ENCODE data around the gene ZSWIM5. TPM values are rescaled to one million over a fixed set of nuclear protein-coding genes. Genes with fewer than 3 reads are reported as not detected.
"Not testable (repeated sequence)": the region's sequence is repeated elsewhere in the genome, so short reads cannot be mapped to it uniquely, and the experiment has no call there.

ZSWIM5 gene
- total and polyA plus RNA-seq, 2 of the 8 experiments (the other 6 are each of a cell fraction or from before 2014, with no cell fraction given), result 2.5 to 3.9 TPM

DNA sequence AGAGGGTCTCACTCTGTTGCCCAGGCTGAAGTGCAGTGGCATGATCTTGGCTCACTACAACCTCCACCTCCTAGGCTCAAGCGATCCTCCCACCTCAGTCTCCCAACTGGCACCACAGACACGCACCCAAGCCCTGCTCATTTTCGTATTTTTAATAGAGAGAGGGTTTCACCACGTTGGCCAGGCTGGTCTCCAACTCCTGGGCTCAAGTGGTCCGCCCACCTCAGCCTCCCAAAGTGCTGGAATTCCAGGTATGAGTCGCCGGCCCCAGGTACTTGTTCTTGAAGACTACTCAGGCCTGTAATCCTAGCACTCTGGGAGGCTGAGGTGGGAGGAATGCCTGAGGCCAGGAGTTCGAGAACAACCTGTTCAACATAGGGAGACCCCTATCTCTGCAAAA, 204.8 kb downstream of the ZSWIM5 start:
- H3K79me1 ChIP-seq (ENCODE audit: low read depth, low read length); CTCF ChIA-PET (ENCODE audit: partially characterized antibody): not testable (repeated sequence)
- WGBS, 2 experiments (ENCODE audit: extremely low coverage in 1 of 2, insufficient coverage in 1 of 2, insufficient read length in 1 of 2, insufficient replicate concordance in 2 of 2, low coverage in 1 of 2, low lambda C conversion rate in 2 of 2, missing lambda C conversion rate in 1 of 2), result 93% methylated on average over 7 of the region's 8 CpGs; no CpG with 5 or more reads in 1 of the 2 experiments

More for the DNA sequence above, 204.8 kb downstream of the ZSWIM5 start:
- H4K91ac ChIP-seq (replicated peaks; ENCODE audit: insufficient read length, low read length); H3K14ac ChIP-seq (ENCODE audit: insufficient read length); H3K23ac ChIP-seq (ENCODE audit: insufficient read length); H2AK5ac ChIP-seq (ENCODE audit: low read depth, low read length); H3K18ac ChIP-seq (ENCODE audit: extremely low read depth, low read length); H2BK120ac ChIP-seq (replicated peaks; ENCODE audit: low read depth, low read length); H3K9ac ChIP-seq (replicated peaks in 1 of 4; ENCODE audit: extremely low read depth in 1 of 4, low read depth in 3 of 4, low read length in 3 of 4); H2BK12ac ChIP-seq (ENCODE audit: low read depth, low read length); H3K9me3 ChIP-seq (ENCODE audit: insufficient read depth in 2 of 2, low read depth in 1 of 2, low read length in 1 of 2); H3K4me3 ChIP-seq (ENCODE audit: extremely low read depth in 1 of 4, insufficient read depth in 2 of 4, low read depth in 3 of 4, low read length in 4 of 4); H3K79me2 ChIP-seq (ENCODE audit: control insufficient read depth in 1 of 2, insufficient read depth in 2 of 2, low read length in 2 of 2); H3K27me3 ChIP-seq (replicated peaks in 1 of 4; ENCODE audit: control insufficient read depth in 3 of 4, extremely low read depth in 1 of 4, insufficient read depth in 3 of 4, low read length in 3 of 4); H2BK15ac ChIP-seq (ENCODE audit: low read length); H3K23me2 ChIP-seq (ENCODE audit: low read depth, low read length); DNase-seq (ENCODE audit: low read depth in 1 of 2, low spot score in 2 of 2); H4K20me1 ChIP-seq (replicated peaks in 1 of 2; ENCODE audit: control insufficient read depth in 1 of 2, insufficient read depth in 2 of 2, low read length in 2 of 2); H4K8ac ChIP-seq (ENCODE audit: extremely low read depth, insufficient read depth, low read length); H2BK20ac ChIP-seq (ENCODE audit: low read length); H2BK5ac ChIP-seq (ENCODE audit: low read depth, low read length); H3K4me2 ChIP-seq (ENCODE audit: insufficient read depth in 1 of 2, low read depth in 2 of 2, low read length in 2 of 2); H3K56ac ChIP-seq (replicated peaks; ENCODE audit: insufficient read length, low read depth, low read length); FAIRE-seq; H3K4me1 ChIP-seq (replicated peaks in 1 of 4; ENCODE audit: control insufficient read depth in 3 of 4, insufficient read depth in 4 of 4, low read length in 3 of 4); H2AFZ ChIP-seq (ENCODE audit: low read length); H3K4ac ChIP-seq (replicated peaks; ENCODE audit: insufficient read length, low read depth, low read length); POLR2A ChIA-PET (ENCODE audit: partially characterized antibody); H3K27ac ChIP-seq (ENCODE audit: low read depth, low read length); H4K5ac ChIP-seq (ENCODE audit: insufficient read length, low read depth, low read length): not testable (repeated sequence)
- H3K36me3 ChIP-seq (ENCODE audit: control insufficient read depth in 2 of 4, insufficient read depth in 4 of 4, low read length in 3 of 4), result peaks cover 5 to 26% (median 12%) of the 10 kb centered on the region in 4 experiments; a peak in 6 of 8 replicates
